ENCODE results near the gene TIA1.

TIA1 gene

DNA sequence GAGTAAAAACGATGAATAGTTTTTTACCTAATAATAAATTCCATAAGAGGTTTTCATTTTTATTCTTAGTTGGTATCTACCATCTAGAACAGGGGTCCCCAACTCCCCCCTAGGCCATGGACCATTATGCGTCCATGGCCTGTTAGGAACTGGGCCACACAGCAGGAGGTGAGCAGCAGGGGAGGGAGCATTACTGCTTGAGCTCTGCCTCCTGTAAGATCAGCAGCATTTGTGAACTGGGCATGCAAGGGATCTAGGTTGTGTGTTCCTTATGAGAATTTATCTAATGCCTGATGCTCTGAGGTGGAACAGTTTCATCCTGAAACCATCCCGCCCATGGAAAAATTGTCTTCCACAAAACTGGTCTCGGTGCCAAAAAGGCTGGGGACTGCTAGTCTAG, 5.9 kb downstream of the TIA1 start:
- no peak overlapping the region for H2AFZ ChIP-seq (ENCODE audit: low read depth, low read length, severe bottlenecking)
- no peaks in the 10 kb centered on the region for H3K9me3 ChIP-seq (ENCODE audit: insufficient read depth, low read length)
- no peaks in the 10 kb centered on the region for H3K9me2 ChIP-seq (replicated peaks; ENCODE audit: insufficient read depth, low read length)
- H3K4me2 ChIP-seq (ENCODE audit: low read depth, low read length, poor library complexity, severe bottlenecking), result no peak overlapping the region
- H3F3A ChIP-seq (ENCODE audit: insufficient read depth), result no peaks in the 10 kb centered on the region; the same call in 1 of the 2 replicates
- H3K27me3 ChIP-seq (ENCODE audit: low read length), result no peaks in the 10 kb centered on the region
- TF ChIP-seq, protein P1, sequence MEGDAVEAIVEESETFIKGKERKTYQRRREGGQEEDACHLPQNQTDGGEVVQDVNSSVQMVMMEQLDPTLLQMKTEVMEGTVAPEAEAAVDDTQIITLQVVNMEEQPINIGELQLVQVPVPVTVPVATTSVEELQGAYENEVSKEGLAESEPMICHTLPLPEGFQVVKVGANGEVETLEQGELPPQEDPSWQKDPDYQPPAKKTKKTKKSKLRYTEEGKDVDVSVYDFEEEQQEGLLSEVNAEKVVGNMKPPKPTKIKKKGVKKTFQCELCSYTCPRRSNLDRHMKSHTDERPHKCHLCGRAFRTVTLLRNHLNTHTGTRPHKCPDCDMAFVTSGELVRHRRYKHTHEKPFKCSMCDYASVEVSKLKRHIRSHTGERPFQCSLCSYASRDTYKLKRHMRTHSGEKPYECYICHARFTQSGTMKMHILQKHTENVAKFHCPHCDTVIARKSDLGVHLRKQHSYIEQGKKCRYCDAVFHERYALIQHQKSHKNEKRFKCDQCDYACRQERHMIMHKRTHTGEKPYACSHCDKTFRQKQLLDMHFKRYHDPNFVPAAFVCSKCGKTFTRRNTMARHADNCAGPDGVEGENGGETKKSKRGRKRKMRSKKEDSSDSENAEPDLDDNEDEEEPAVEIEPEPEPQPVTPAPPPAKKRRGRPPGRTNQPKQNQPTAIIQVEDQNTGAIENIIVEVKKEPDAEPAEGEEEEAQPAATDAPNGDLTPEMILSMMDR (IDR thresholded peaks at IDR 0.05; ENCODE audit: insufficient read depth, low read length, poor library complexity, severe bottlenecking), result no peak
- TF ChIP-seq EZH2phosphoT487 (conservative IDR thresholded peaks at IDR 0.05; ENCODE audit: low read length), result no peak
- H3K27ac ChIP-seq (ENCODE audit: low read depth, low read length), result no peak overlapping the region
- H3K4me3 ChIP-seq (ENCODE audit: insufficient read depth, low read length, poor library complexity, severe bottlenecking), result no peak overlapping the region
- peaks cover 14% of the 10 kb centered on the region; the same call in 1 of the 2 replicates for H3K36me3 ChIP-seq (ENCODE audit: low read length)
- H4K20me1 ChIP-seq (ENCODE audit: low read depth, low read length), result peaks cover 16% of the 10 kb centered on the region; the same call in 1 of the 2 replicates
- H3K9ac ChIP-seq (ENCODE audit: low read length), result no peak overlapping the region
- peaks cover 100% of the 10 kb centered on the region for H3K79me2 ChIP-seq (ENCODE audit: insufficient read depth, low read length)

DNA sequence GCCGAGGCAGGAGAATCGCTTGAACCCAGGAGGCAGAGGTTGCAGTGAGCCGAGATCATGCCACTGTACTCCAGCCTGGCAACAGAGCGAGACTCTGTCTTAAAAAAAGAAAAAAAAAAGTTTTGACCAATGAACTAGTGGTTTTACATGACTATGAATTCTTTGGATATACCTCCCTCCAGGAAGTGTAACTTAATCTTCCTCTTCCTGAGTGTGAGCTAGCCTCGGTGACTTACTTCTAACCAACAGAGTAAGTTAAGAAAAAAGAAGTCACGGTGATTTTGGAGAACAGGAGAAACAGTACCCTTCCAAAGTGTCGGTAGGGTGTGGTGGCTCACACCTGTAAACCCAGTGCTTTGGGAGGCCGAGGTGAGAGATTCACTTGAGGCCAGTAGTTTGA, 7.1 kb downstream of the TIA1 start:
- no peak overlapping the region for H3K4me2 ChIP-seq (ENCODE audit: low read depth, low read length, poor library complexity, severe bottlenecking)

DNA sequence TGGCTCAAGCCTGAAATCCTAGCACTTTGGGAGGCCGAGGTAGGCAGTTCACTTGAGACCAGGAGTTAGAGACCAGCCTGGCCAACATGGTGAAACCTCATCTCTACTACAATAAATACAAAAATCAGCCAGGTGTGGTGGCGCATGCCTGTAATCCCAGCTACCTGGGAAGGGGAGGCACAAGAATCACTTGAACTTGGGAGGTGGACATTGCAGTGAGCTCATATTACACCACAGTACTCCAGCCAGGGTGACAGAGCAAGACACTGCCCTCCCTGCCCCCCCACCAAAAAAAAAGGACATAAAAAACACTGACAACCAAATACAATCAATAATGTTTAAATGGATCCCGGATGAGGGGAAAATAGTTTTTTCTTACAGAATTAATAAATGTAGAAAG, 7.8 kb downstream of the TIA1 start:
- no peak overlapping the region for H2AFZ ChIP-seq (ENCODE audit: low read depth, low read length, severe bottlenecking)
- H4K20me1 ChIP-seq (ENCODE audit: low read depth, low read length), result peaks cover 13% of the 10 kb centered on the region; the same call in 1 of the 2 replicates
- no peaks in the 10 kb centered on the region for H3K27me3 ChIP-seq (ENCODE audit: low read length)
- TF ChIP-seq EZH2phosphoT487 (conservative IDR thresholded peaks at IDR 0.05; ENCODE audit: low read length), result no peak
- TF ChIP-seq, protein P1 (IDR thresholded peaks at IDR 0.05; ENCODE audit: insufficient read depth, low read length, poor library complexity, severe bottlenecking), result no peak
- no peak overlapping the region for H3K4me2 ChIP-seq (ENCODE audit: low read depth, low read length, poor library complexity, severe bottlenecking)
- no peak overlapping the region for H3K27ac ChIP-seq (ENCODE audit: low read depth, low read length)
- H3F3A ChIP-seq (ENCODE audit: insufficient read depth), result no peaks in the 10 kb centered on the region; the same call in 1 of the 2 replicates
- no peak overlapping the region for H3K9ac ChIP-seq (ENCODE audit: low read length)
- no peaks in the 10 kb centered on the region for H3K9me3 ChIP-seq (ENCODE audit: insufficient read depth, low read length)
- no peak overlapping the region for H3K4me3 ChIP-seq (ENCODE audit: insufficient read depth, low read length, poor library complexity, severe bottlenecking)
- H3K9me2 ChIP-seq (replicated peaks; ENCODE audit: insufficient read depth, low read length), result no peaks in the 10 kb centered on the region
- peaks cover 14% of the 10 kb centered on the region; the same call in 1 of the 2 replicates for H3K36me3 ChIP-seq (ENCODE audit: low read length)
- peaks cover 95% of the 10 kb centered on the region for H3K79me2 ChIP-seq (ENCODE audit: insufficient read depth, low read length)

More for the DNA sequence above, 7.1 kb downstream of the TIA1 start:
- H3K27me3 ChIP-seq (ENCODE audit: low read length), result no peaks in the 10 kb centered on the region
- no peak overlapping the region for H3K27ac ChIP-seq (ENCODE audit: low read depth, low read length)
- TF ChIP-seq, protein P1 (IDR thresholded peaks at IDR 0.05; ENCODE audit: insufficient read depth, low read length, poor library complexity, severe bottlenecking), result no peak
- no peak for TF ChIP-seq EZH2phosphoT487 (conservative IDR thresholded peaks at IDR 0.05; ENCODE audit: low read length)
- H4K20me1 ChIP-seq (ENCODE audit: low read depth, low read length), result peaks cover 13% of the 10 kb centered on the region; the same call in 1 of the 2 replicates
- H3K4me3 ChIP-seq (ENCODE audit: insufficient read depth, low read length, poor library complexity, severe bottlenecking), result no peak overlapping the region
- peaks cover 100% of the 10 kb centered on the region for H3K79me2 ChIP-seq (ENCODE audit: insufficient read depth, low read length)
- no peaks in the 10 kb centered on the region for H3K9me2 ChIP-seq (replicated peaks; ENCODE audit: insufficient read depth, low read length)
- no peaks in the 10 kb centered on the region; the same call in 1 of the 2 replicates for H3F3A ChIP-seq (ENCODE audit: insufficient read depth)
- no peaks in the 10 kb centered on the region for H3K9me3 ChIP-seq (ENCODE audit: insufficient read depth, low read length)
- no peak overlapping the region for H3K9ac ChIP-seq (ENCODE audit: low read length)
- peaks cover 14% of the 10 kb centered on the region; the same call in 1 of the 2 replicates for H3K36me3 ChIP-seq (ENCODE audit: low read length)
- H2AFZ ChIP-seq (ENCODE audit: low read depth, low read length, severe bottlenecking), result no peak overlapping the region
